ENCODE data around the gene EPHB1.

Gene EPHB1

DNA sequence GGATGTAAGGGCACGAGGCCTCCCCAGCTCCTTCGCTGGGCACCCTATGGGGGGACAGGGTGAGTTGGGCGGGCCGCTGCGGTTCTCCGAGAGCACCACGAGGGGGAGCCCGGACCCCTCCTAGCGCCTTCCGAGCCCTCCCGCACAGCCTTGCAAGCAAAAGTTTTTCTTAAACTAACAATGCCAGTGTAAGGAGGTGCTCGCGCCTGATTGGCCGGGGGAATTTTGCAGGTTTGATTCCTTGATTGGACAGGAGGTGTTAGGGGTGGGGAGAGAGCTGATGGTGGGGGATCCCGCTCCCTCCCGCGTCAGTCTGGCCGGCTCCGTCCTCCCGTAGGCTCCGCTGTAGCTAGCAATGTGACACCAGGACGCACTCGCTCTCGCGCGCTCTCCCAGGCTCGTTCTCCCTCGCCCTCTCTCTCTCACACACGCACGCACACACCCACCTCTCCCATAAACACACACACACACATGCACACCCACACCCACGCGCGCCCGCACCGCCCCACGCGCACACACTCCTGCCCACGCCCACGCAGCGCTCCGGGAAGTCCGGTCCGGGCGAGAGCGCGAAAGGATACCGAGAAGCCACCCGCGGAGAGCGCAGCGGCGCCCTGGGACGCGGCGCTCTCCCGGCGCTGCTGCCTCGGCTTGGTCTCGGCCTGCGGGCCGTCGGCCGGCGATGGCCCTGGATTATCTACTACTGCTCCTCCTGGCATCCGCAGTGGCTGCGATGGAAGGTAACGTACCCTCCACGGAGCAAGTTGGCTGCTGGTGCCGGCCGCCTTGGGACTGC lies at the start of gene EPHB1:
Gene EPHB1, plus strand, starts transcription at position 311 of the 796 bp plus-strand sequence.
- peak; percentile 17 for DNase-seq

DNA sequence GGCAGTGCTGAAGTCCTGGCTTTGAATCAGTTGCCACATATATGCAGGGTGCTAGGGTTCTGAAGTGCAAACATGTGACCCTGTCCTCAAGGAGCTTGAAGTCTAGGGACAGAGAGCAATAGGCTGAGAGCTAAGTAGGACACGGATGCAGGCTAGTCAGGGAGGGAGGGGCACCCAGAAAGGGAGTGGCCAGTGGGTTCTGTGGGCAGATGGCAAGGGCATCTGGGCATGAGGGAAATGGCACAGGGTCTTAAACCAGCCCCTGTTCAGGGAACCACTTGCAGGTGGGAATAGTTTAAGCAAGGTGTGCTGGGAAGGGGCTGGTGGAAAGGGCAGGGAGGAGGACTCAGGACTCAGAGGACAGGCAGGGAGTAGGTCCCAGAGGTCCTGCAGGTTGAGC lies 46.4 kb upstream of the EPHB1 start:
- DNase-seq, result no peak

GRCh38 chr3:134749174-134749573 lies 45.9 kb upstream of the EPHB1 start:
- no peak for DNase-seq

GRCh38 chr3:134749802-134750553 lies 45.1 kb upstream of the EPHB1 start:
- no peak for DNase-seq

- DNase-seq, result no peak
Measured at GRCh38 chr3:134751831-134752230, 43.2 kb upstream of the EPHB1 start.

GRCh38 chr3:134752761-134753461 lies 42.1 kb upstream of the EPHB1 start:
- DNase-seq, result no peak

DNA sequence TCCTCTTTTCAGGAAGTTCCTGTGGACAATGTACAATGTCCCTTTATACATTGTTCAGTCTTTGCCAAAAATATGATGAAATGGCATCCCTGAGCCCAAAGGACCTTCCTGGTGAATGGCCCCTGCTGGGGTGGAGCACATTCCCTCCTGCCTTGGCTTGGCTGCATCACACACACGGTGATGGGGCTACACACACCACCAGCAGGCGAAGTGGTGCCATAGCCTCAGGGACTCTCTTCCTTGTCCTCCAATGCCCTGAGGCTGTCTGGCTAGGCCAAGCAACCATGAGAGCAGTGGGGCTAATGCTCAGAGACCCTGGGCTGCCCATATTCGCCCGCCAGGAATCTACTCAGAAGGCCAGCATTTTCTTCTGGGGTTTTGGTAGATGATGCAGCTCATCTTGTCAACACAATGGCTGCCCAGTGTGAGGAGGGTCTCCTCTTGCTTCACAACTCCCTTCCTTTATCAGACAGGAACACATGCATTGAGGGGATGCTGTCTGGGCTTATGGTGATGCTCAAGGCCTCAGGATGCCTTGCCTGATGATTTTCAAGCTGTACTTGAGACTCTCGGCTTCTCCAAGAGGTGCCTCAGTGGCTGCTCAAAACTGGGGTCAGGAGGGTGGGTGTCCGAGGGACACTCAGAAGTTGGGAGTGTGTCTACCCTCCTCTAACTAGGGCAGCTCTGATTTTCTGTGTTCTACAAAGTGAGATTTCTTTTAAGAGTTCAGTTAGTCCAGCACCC lies 40.9 kb upstream of the EPHB1 start:
- no peak for DNase-seq

- DNase-seq, result no peak
Measured at GRCh38 chr3:134754768-134755559, 40.1 kb upstream of the EPHB1 start.

DNA sequence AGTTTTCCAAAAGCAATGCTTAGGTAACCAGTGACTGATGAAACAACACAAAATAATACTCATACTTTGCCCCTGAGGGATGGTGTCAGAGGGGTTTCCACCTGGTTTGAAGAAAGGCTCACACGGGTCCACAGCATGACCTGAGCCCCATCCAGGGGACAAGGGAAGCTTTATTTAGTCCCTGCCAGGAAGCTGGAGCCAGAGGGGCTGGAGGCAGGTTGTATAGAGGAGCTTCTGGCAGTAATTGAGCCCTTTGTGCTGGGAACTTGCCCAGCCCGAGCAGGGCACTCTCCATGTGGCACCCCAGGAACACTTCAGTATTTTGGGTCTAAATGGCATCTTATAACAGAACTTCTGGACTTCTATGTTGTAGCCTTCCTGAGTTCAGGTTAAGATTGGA lies 39.2 kb upstream of the EPHB1 start:
- no peak for DNase-seq

DNA sequence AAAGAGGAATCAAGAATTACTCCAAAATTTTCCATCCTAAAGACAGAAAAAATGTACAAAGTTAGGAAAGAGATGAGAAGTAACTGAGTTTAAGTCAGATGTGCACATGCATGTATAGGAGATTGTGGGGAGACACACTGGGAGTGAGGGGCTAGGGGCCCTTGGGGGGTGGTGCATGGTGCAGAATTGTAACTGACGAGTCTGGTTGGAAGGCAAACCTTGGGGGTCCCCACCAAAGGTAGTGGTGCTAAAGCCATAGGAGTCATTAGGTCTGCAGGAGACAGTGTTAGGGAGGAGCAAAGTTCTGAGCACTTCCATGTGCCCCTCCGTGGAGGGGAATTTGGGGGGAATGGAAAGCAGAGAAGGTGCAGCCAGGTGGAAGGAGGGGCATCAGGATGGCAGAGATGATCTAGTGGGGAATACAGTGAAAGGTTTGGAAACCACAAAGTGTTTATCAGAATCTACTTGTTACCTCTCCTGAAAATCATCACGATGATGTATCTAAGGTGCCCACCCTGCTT lies 37.5 kb upstream of the EPHB1 start:
- no peak for DNase-seq

- DNase-seq, result no peak
Measured at GRCh38 chr3:134761213-134761612, 33.8 kb upstream of the EPHB1 start.

DNA sequence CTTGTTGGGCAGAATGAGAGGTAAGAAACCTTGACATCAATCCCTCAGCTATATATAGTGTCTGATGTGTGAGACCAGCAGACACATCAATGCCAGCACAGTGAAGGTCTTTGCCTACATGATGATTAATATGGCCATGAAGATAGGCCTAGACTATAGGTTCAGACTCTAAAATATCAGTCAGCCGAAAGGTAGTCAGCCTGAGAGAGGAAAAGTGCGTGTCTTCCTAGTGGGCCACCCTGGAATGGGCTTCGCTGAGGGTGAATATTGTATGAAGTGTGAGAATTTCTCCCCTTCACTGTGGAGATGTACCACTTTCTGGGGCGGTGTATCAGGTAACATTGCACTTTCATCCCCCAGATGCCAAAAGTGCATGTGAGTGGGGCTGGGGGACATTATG lies 33.0 kb upstream of the EPHB1 start:
- DNase-seq, result no peak

DNA sequence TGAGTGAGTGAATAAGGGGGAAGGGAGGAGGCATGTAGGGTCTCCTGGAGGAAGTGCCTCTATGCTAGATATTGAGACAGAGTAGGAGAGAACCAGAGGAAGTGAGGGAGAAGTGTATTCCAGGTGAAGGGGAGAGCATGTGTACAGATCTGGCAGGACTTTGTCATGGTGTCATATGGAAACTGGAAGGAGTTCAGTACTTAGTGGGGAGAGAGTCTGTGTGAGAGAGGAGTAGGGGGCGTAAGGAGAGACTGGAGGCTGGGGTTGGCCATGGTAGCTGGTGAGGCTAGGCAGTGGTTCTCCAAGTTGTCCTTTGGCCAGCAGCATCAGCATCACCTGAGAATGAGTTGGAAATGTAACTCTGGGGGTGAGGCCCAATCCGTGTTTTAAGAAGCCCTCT lies 29.6 kb upstream of the EPHB1 start:
- no peak for DNase-seq

GRCh38 chr3:134766290-134766689 lies 28.8 kb upstream of the EPHB1 start:
- DNase-seq, result no peak

DNA sequence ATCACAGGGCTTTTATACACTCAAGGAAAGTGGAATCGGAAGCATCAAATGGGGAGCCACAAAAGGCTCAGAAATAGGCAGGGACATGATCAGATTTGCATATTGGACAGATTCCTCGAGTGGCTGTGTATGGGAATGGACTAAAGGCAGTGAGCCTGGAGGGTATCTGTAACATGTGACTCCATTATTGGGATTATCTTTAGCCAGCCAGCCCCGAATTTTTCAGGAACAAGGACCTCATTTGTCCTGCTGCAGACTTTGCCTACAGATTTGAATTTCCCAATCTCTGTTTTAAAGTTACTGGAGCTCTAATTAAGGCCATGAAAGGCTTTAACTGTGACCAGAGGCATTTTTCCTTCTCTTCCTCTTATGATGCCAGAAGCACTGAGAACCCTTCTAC lies 26.9 kb upstream of the EPHB1 start:
- no peak for DNase-seq

GRCh38 chr3:134768837-134769236 lies 26.2 kb upstream of the EPHB1 start:
- DNase-seq, result no peak

- no peak for DNase-seq
Measured at GRCh38 chr3:134769287-134769868, 25.7 kb upstream of the EPHB1 start.

DNA sequence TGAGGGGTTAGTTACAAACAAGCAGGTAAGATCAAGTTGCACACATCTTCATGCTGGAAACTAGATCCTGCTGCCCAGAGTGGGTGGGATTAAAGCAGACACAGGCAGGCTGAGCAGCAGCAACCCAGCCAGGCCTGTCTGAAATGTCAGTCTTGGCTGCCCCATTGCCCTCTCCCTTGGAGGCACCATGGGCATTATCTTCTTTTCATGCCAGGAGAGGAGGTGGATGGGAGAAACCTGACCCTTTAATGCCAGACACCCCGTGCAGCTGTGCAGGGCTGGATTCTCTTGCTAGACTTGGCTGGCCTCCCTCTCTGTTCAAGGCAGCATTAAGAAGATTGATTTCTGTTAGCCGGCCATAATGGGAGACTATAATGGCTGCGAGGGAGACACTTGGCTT lies 23.0 kb upstream of the EPHB1 start:
- no peak for DNase-seq

GRCh38 chr3:134772591-134772990 lies 22.5 kb upstream of the EPHB1 start:
- DNase-seq, result no peak

GRCh38 chr3:134775831-134776230 lies 19.2 kb upstream of the EPHB1 start:
- no peak for DNase-seq

- DNase-seq, result no peak
Measured at GRCh38 chr3:134776518-134776917, 18.5 kb upstream of the EPHB1 start.

DNA sequence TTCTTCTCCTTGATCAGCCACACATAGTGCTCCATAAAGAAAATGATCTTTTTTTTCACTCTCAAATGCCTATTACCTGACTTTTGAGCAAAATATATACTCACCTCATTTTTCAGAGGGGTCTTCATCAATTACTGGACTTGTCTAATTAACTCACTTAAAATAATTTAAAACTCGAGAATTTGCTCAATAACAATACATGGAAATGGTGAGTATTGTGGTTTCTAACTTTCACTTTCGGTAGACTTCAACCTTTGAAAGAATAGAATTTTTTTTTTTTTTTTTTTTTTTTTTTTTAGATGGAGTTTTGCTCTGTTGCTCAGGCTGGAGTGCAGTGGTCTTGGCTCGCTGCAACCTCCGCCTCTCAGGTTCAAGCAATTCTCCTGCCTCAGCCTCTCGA lies 17.7 kb upstream of the EPHB1 start:
- DNase-seq, result no peak

Data from activated effector memory CD4-positive, alpha-beta T cell treated with Interleukin-2 at 50 U/mL for 16 hours (primary cell).